ENCODE measurements around the gene NEMP2. TPM values are rescaled to one million over a fixed set of nuclear protein-coding genes. Genes with fewer than 3 reads are reported as not detected.

NEMP2 gene
- total and polyA plus RNA-seq, 10 donors: 0.89 to 19.2 (median 10.7) TPM

DNA sequence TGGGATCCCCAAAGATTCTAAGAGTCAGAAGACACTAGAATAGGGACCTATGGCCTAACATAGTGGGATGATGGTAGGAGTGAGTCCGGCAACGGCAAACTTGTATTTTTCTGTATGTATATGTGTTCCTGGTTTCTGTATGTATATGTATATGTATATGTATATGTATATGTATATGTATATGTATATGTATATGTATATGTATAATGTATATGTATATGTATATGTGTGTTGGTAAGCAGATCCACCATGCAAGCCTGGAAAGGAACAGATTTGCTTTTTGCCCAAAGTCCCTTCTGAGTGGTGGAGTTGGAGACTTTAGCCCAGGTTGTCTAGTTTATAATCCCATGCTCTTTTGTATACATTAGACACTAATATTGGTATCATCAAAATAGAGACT is 79.7 kb downstream of the NEMP2 start:
- intact Hi-C loops (cut with DNase I; ENCODE audit: low total_unique reads): no loop called here
- WGBS, 5 donors: 95 to 100% (median 97%) methylated on average over 2 of the region's 2 CpGs
- no peak for TF ChIP-seq POLR2AphosphoS5 (IDR thresholded peaks at IDR 0.05)
- TF ChIP-seq, protein P1, sequence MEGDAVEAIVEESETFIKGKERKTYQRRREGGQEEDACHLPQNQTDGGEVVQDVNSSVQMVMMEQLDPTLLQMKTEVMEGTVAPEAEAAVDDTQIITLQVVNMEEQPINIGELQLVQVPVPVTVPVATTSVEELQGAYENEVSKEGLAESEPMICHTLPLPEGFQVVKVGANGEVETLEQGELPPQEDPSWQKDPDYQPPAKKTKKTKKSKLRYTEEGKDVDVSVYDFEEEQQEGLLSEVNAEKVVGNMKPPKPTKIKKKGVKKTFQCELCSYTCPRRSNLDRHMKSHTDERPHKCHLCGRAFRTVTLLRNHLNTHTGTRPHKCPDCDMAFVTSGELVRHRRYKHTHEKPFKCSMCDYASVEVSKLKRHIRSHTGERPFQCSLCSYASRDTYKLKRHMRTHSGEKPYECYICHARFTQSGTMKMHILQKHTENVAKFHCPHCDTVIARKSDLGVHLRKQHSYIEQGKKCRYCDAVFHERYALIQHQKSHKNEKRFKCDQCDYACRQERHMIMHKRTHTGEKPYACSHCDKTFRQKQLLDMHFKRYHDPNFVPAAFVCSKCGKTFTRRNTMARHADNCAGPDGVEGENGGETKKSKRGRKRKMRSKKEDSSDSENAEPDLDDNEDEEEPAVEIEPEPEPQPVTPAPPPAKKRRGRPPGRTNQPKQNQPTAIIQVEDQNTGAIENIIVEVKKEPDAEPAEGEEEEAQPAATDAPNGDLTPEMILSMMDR (IDR thresholded peaks at IDR 0.05 in 8 of 11, conservative IDR thresholded peaks at IDR 0.05 in 3 of 11): no peak
- no peak for TF ChIP-seq POLR2A (IDR thresholded peaks at IDR 0.05)
- Histone ChIP-seq H3K9me3 (peaks cover 0 to 5% (median 0%) of the 10 kb centered on the region in 8 donors), H3K4me1 (peaks cover 0 to 41% (median 4%) of the 10 kb centered on the region in 6 donors), H3K27ac (no peak overlapping the region), H3K27me3 (replicated peaks in 1 of 7) (no peaks in the 10 kb centered on the region), H3K36me3 (peaks cover 0 to 39% (median 2%) of the 10 kb centered on the region in 6 donors), H3K4me3 (no peak overlapping the region)
- no peak for DNase-seq

Small RNAs within 50 kb of the gene (small RNA-seq; reads per million reads assigned to genes)
- 0 reads per million in 4 donors for gene RN7SKP179

Other genes with a start within 250 kb of the NEMP2 start
- 10 to 100 TPM; 20.2 to 38.7 (median 35.6) TPM for gene HIBCH, start 214.9 kb downstream of the NEMP2 start, total RNA-seq
- gene HIBCH, start 214.9 kb downstream of the NEMP2 start, polyA plus RNA-seq: 10 to 100 TPM; 12.0 to 15.3 (median 12.9) TPM
- gene INPP1, start 191.1 kb downstream of the NEMP2 start, total RNA-seq: 10 to 100 TPM; 23.3 to 52.1 (median 28.6) TPM
- gene INPP1, start 191.1 kb downstream of the NEMP2 start, polyA plus RNA-seq: 10 to 100 TPM; 11.6 to 28.1 (median 27.5) TPM
- 100 to 1,000 TPM in 2 of 7 donors, 10 to 100 TPM in 5; 31.9 to 130 (median 59.8) TPM for gene MFSD6, start 126.4 kb downstream of the NEMP2 start, total RNA-seq
- 10 to 100 TPM in 1 of 3 donors, 1 to 10 TPM in 2; 5.0 to 10.1 (median 5.5) TPM for gene MFSD6, start 126.4 kb downstream of the NEMP2 start, polyA plus RNA-seq
- gene NAB1, start 114.4 kb upstream of the NEMP2 start, total RNA-seq: 10 to 100 TPM; 26.1 to 44.7 (median 31.2) TPM
- gene NAB1, start 114.4 kb upstream of the NEMP2 start, polyA plus RNA-seq: 10 to 100 TPM in 1 of 3 donors, 1 to 10 TPM in 2; 8.8 to 14.6 (median 9.2) TPM

All from spleen (tissue), 11 donors.